Gastroesophageal sphincter (tissue), 3 donors: ENCODE data around the gene EPHA4.

Experiments
- POLR2A ChIP-seq, 2 donors: fragments of 450-650 bp; IDR thresholded peaks; one replicate each; pipeline ENCODE4 v1.6.1; 2017; ENCODE audit warnings: antibody characterized with exemption in 2 of 2, mild to moderate bottlenecking in 2 of 2, moderate library complexity in 1 of 2
- POLR2AphosphoS5 ChIP-seq: sonication (generic); formaldehyde crosslinking; IDR thresholded peaks from one replicate; pipeline ENCODE4 v1.6.1; 2017; ENCODE audit warnings: antibody characterized with exemption
- TF ChIP-seq, protein P1 (sequence below), 4 experiments: fragments of 200-600 bp in 2 of 4; fragments of 450-650 bp in 2 of 4; sonication (generic) in 1 of 4; IDR thresholded peaks; one replicate each; pipeline ENCODE4 v1.5.1; 2017 to 2019; ENCODE audit warnings: antibody characterized with exemption in 4 of 4, mild to moderate bottlenecking in 2 of 4, moderate library complexity in 2 of 4

DNA sequence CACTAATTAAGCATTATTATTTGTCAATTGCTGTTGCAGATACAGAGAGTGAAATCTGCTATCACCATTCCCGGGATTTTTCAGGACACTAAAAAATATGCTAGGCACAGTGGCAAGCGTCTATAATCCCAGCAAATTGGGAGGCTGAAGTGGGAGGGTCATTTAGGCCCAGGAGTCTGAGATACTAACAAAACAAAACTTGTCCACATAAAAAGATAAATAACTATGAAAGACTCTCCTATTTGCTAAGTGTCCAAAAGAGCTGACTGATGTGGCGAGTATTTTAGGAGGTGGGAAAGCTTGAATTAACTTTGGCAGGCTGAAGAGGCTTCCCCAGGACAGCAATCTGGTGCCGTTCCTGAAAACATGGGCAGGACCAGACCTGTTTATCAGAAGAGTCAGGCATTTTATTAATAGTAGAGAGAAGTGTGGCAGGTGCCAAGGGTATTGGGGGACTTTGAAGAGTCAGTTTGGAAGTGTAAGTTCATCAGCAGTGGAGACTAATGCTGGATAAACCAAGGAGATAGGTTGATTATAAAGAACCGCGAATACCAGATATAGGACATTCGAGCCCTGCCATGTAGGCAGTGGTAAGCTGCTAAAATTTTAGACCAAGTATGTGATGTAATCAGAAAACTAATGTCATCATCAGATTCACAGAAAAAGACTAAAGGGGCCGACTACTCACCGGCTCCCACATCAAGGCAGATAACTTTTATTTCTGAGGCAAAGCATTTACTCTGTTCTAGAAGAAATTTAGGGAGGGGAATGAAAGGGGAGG, 201.8 kb downstream of the EPHA4 start:
- TF ChIP-seq POLR2AphosphoS5 = no peak
- TF ChIP-seq, protein P1, sequence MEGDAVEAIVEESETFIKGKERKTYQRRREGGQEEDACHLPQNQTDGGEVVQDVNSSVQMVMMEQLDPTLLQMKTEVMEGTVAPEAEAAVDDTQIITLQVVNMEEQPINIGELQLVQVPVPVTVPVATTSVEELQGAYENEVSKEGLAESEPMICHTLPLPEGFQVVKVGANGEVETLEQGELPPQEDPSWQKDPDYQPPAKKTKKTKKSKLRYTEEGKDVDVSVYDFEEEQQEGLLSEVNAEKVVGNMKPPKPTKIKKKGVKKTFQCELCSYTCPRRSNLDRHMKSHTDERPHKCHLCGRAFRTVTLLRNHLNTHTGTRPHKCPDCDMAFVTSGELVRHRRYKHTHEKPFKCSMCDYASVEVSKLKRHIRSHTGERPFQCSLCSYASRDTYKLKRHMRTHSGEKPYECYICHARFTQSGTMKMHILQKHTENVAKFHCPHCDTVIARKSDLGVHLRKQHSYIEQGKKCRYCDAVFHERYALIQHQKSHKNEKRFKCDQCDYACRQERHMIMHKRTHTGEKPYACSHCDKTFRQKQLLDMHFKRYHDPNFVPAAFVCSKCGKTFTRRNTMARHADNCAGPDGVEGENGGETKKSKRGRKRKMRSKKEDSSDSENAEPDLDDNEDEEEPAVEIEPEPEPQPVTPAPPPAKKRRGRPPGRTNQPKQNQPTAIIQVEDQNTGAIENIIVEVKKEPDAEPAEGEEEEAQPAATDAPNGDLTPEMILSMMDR (IDR thresholded peaks at IDR 0.05) = no peak
- no peak for TF ChIP-seq POLR2A (IDR thresholded peaks at IDR 0.05)
